ENCODE data around the gene SNX18.

The SNX18 gene

DNA sequence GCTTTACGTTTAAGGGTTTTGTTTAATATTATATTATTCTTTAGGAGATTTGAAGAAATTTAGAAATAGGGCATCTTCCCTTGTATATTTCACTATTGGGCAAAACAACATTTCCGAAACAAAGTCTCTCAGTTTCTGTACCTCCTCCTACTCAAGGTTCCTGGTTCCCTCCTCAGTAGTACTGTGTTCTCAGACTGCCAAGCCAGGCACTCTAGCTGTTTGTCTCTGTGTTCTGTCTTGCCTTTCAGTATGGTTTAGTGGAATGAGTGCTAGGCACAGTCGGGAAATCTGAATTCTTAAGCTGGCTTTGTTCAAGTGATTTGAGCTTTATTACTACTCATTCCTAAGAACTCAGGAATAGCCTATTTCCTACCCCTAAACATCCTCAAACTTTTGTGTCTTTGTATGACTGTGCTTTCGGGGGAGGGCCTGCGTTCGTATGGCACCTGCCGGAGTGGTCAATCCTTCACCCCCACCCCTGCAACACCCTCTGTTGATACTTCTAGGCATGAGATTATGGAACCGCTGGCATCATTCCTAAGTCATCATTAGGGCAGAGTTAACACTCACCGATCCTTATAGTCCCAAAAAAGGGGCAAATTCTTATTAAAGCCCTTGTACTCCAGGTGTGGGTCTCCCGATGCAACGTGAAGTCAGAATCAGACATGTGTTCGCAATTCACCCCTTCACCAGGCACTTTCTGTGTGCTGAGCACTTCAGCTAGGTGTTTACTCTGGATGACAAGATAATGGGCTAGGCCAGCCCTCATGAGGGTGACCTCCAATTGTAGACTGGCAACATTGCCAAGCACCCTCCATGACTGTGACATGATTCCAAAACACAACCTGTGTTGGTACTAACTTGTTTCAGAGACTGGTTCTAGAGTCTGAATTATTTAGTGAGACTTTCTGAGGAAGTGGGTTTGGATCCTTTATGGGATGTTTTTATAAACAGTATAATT, 24.5 kb downstream of the SNX18 start:
- peak in 1 of 4 experiments; percentile 22 for DNase-seq

DNA sequence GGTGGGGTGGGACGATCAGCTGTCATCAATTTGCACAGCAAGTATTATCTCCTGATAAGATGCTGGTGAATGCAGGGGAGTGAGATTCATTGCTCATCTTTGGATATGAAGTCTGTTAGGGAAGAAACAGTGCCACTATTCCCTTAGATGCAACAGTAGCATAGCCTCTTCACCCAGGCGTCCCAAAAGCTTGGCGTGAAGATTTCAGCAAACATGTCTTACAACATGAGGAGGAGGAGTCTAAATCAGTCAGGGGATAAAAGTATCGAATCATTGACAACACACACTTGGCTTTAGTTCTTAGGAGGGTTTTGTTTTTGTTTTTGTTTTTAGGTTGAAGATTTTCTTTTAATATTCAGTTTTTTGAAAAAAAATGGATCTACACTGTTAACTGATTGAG, 26.5 kb downstream of the SNX18 start:
- DNase-seq, result no peak

DNA sequence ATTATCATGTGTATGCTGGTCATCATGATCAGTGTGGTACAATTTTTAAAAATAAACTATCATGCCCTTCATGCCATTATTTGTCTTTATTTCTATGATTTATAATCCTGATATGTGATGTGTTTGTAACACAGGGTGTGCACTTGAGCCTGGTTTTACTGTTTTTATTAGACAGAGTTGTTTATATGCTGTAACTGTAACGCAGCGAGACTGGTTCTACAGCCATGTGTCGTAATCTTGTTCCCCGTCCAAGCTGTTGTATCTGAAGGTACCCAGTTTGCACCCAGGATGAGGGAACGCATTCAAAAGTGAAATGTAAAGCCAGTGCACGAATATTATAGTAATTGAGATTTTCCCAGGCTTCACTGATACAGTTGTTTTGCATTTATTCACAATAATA, 28.2 kb downstream of the SNX18 start:
- no peak for DNase-seq

DNA sequence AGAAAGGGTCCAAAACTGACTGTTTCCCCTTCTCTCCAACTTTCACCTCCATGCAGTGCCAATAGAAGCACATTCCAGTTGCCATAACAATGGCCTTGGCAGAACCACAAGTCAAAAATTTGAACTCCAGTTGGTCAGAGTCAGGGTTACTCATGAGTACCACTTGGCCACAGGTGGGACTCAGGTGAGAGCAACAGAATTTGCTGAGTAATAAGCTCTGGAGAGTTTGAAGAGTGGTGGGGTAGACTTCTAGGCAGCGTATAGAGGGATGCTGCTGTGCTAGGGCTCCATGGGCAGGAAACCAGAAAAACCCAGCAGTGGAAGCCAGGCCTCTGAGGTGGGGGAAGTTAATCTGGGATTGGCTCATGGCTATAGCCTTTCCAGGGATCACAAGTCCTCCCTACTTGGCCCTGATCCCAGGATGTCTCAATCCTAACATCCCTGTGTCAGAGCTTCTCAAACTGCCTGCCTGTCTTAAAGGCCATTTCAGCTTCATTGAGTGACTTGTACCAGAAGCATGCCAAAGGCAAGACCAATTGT, 30.2 kb downstream of the SNX18 start:
- peak in 2 of 4 experiments; percentile 24 to 31 for DNase-seq

DNA sequence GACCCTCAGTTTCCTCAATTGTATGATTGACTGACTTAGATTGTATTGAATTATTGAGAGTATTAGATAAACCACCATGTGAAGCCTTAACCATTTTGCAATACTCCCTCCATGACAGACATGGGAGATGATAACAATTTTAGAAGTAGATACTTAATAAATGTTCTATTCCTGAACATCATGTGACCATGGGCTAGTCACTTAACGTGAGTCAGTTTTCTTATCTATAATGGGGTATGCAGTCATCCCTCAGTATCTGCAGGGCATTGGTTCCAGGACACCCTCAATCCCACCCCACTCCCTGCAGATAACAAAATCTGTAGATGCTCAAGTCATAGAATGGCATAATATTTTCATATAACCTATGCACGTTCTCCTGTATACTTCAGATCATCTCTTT, 31.0 kb downstream of the SNX18 start:
- DNase-seq, result no peak

DNA sequence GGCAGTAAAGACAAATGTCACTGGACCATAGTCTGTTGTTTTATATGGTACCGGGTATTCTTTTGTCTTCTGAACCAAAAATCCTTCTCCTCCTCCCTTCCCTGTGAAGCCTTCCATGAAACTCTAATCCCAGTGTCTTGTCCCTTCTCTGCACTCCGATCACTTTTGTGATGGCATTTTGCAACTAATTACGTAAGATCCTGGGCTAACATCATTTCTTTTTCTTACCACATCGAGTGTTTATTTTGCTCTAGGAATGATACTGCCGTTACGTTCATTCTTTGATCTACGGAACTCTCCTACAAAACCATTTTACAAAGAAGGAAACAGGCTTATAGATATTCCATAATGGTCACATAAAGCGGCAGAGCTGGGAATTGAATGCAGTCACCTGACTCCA, 33.7 kb downstream of the SNX18 start:
- DNase-seq, result peak in 1 of 4 experiments; percentile 8

DNA sequence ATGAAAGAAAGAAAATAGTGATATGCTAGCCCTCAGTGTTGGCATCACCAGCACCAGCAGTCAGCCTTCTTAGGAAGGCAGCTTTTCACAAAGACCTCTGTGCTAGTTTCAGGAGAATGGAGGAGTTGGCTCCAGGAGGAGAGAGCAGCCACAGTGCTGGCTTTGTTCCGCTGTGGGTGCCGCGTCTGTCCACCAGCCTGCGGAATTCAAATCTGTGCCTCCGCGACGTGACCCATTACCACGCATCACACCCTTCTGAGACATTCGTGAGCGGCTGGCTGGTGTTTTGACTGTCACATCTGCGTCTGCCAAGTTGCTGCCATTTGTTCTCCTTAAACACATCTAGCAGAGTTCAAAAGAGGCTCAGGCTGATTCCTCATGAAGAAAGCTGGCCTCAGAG, 34.4 kb downstream of the SNX18 start:
- no peak for DNase-seq

DNA sequence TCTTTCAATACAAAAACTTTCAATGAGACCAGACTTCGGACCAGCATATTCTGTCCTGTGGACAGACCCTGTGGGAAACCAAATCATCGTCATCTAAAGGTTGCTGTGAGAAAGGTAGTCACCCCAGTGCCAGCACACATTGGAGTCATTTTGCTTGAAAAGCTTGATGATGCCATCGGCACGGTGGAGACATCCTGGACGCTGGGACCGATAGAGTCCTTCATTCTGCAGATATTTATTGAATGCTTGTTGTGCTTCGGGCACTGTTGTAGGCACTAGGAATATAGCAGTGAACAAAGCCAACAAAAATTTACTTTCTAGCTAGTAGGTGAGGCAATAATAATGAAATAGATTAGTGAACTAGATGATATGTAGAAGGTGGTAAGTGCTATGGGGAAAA, 34.9 kb downstream of the SNX18 start:
- no peak for DNase-seq

DNA sequence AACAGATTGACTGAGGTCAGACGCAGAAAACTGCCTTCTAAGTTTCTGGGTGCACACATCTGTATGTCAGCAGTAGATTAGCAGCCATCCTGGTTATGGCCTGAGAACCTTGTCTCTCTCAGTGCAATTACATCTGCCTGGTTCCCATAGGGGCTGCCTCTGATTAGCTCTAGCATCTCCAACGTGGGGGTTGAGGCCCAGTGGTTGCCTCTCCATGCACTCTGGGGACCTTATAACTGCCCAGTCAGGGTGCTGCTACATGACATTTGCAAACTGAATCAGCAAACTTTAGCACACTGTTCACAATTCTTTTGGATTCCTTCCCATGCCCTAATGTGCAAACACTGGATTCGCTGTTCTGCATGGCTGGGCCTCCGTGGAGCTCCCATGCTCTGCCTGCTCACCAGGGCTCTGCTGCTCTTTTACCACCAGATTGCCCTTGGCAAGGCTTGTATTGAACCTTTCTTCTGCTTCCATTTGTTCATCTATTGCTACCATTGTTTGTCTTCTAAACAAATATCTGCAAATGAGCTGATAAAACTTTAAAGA, 36.2 kb downstream of the SNX18 start:
- no peak for DNase-seq

DNA sequence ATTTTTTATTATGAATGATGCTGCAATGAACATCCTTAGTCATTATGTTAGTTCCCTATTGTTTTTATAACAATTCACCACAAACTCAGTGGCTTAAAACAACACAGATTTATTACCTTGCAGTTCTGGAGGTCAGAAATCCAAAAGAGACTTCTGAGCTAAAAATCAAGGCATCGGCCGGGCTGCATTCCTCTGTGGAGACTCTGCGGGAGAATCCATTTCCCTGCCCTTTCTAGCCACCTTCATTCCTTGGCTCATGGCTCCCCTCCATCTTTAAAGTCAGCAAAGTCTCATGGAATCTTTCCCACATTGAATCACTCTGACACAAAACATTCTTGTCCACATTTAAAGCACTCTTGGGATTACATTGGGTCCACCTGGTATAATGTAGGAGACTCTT, 38.6 kb downstream of the SNX18 start:
- DNase-seq, result no peak

DNA sequence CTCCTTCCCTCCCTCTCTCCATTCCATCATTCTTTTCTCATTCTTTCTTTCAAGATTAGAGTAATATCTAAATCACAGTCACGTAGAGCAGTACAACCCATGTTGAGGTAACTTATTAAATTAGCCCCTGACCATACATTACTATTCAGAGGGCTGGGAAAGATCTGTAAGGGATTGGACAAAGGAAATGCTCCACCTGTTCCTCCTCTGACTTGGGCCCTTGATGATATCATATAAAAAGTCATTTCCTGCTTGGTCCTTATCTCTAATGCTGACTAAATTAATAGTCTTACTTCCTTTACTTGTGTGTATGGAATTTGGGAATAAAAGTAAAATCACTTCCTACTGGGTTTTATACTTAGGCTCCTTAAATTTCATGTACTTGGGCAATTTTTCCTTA, 40.8 kb downstream of the SNX18 start:
- no peak for DNase-seq

DNA sequence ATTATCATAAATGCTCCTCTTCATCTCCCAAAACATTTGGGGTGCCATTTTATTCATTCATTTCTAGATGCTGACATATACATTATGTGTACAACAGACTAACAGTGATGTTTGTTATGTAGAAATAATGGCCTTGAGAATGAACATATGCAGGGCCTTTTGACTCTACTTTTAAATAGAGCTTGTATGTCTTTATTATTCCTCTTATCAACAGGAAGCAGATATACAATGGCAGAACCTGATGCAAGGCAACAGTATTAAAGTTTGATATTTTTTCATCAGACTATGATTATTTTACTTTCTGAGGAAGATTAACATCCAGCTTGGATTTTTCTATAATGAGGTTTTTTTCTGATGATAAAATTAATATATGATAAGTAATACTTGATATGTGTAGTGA, 44.1 kb downstream of the SNX18 start:
- no peak for DNase-seq

DNA sequence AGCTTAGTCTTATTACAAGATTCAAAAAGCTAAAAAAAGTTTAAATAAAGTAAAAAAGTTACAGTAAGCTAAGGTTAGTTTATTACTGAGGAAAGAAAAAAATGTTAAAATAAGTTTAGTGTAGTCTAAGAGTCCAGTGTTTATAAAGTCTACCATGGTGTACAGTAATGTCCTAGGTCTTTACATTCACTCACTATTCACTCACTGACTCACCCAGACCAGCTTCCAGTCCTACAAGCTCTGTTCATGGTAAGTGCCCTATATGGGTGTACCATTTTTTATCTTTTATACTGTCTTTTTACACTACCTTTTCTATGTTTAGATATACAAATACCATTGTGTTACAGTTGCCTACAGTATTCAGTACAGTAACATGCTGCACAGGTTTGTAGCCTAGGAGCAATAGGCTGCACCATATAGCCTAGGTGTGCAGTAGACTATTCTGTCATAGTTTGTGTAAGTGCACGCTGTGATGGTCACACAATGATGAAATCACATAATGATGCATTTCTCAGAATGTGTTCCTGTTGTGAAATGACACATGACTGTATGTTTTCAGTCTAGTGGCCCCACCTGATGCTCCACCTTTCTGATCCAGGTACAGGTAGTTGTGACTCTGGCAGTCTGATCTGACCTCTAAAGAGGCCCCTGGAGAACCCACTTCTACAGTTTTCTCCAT, 45.7 kb downstream of the SNX18 start:
- no peak for DNase-seq

DNA sequence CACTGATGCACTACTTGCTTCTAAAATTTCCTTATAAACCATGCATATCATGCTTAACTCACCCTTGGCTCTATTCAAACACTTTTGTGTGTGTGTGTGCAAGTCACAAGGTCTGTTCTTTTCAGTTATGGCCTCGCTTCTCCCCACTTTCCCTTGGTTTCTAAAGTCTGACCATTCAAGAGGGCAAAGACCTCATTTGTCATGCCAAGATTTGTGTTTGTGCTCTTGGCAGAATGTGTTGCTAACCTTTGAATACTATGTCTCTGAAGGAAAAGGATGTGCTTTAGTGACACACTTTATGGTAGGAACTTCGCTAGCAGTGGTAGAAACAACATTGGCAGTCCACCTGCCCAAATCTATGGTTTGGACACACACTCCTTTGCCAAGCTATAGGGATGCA, 50.4 kb downstream of the SNX18 start:
- DNase-seq, result no peak

DNA sequence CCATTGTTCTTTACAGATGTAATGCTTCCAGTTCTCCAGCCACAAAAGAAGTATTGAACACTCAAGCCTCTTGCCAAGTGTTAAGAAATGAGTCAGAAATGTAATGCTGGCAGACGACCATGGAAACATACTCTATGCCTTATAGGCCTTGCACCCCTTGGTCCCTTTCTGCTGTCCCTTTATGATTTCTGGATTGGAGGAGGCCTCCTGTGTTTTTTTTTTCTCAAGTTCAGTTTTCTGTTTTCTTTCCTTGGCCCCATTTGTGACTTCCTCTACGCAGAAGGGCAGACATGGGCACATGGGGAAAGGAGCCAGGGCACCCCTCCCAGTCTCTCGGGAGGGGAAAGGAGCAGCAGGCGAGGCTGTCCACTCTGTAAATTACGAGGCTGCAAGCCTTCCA, 53.4 kb downstream of the SNX18 start:
- no peak for DNase-seq

DNA sequence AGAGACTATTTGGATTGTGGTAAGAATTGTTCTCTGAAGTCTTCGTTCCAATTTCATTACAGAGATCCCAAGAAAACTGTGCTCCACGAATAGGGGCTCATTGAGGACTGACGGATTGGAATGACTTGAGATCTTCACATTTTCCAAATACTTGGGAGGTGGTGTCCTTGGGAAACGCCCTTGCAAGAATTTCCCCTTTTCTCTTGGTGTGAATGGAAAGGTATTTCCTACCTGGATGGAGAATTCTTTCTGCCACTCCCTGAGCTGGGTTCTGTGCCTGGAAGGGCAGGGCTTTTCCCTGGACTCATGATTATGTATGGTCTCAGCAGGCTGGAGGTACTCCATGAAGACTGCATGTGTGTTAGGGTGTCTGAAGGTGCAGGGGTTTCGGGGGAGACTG, 53.9 kb downstream of the SNX18 start:
- DNase-seq, result no peak

DNA sequence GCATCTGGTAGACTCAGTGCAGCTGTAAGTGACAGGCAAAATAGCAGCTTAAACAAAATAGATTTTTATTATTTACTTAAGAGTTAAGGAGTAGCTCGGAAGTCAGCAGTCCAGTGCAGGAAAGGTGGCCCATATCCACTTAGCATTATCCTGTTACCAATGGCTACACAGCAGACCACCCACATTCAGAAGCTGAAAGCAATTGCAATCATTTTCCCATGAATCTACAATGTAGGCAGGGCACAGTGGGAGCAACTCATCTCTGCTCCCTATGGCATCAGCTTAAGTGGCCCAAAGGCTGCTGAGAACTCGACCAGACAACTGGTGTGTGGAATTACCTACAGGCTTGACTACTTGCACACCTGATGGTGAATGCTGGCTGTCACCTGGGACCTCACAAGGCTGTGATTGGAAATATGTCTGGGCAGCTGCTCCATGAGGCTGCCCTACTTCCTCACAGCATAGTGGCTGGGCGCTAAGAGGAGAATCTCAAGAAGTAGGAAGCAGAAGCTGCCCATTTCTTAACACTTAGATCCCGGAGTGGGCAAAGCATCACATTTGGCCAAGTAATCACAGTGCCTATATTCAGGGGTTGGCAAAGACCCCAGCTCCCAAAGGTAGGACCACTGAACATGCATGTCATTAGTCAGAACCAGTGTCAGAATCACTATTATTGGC, 56.4 kb downstream of the SNX18 start:
- peak; percentile 44 to 72 (median 55) for DNase-seq

DNA sequence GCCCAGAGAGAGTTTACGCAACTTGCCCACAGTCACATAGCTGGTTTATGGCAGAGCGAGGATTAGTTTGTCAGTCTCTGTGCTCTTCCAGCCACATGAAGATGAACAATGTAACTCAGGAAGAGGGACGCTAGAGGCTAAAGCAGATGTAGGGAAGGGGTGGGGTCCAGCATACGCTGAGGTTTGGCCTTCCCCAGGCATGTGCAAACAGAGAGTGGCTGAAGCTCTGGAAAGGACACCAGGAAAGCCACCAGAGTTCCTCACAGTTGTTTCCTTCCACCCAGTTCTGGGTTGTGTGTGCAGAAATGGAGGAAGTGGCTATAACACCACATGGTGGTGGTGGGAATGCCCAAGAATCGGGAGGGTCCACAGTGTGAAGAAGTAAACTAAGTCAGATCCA, 60.0 kb downstream of the SNX18 start:
- peak; percentile 19 to 65 (median 48) for DNase-seq

DNA sequence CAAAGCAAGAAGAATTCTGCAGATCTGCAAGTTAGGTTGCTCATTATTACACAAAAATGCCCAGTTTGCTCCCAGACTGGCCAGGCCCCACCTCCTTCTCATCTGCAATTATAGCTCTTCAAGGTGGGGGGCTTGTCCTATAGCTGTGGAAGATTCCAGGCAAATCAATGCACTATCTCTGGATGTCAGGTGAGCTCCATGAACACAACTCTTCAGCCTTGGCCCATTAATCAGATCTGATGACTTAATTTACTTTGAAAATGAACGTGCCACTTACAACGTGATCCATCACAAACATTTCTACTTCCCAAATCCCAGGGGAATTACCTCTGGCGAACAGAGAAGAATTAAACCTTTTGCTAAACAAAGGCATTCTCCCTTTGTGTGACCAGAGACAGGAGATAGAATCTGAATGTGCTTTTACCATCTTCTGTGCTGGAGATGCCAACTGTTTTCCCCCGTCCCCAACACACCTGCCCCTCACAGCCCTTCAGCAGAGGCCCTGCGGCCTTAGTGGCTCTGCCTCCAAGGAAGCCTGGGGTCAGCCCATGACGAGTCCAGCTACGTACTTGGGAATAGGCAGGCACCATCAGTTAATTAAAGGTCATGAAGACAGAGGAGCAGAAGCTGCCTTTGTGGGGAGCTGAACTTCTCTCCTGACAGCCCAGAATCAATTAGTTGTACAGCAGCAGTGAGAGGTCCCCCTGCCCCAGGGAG, 60.5 kb downstream of the SNX18 start:
- DNase-seq, result no peak

DNA sequence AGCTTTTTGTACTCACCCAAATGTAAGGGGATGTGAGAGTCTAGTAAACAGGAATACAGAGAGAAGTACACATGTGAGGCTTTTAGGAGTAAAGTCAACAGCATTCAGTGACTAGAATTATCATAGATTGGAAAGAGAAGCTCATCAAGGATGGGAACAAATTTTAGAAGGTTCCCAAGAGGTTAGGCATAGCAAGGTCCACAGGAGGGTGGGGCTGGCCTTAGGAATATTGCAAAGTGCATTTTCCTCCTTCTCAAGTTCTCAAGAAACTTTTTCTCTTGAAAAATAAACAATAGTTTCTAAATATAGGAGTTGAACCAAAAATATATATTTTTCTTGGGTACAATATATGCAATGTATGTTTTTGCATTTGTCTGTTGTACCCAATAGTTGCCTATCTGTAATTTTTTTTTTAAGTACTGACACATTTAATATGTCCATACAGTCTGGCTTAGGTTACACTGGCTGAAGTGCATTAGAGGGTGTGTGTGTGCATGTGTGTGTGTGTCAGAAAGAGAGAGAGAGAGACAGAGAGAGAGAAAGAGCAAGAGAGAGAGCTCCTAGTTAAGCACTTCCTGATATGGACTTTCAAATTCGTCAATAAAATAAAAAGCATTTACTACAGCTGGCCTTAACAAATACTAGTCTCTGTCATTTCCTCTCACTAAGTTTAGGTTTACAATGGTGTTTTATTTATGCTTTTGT, 62.2 kb downstream of the SNX18 start:
- peak in 2 of 4 experiments; percentile 10 to 23 for DNase-seq
